GM12875 (cell line): ENCODE results near the gene SF3B2.

Source experiments
- H3K4me3 ChIP-seq: one replicate; pipeline ENCODE4 v1.5.1; 2011; ENCODE audit warnings: low read depth, low read length, control low read depth
- TF ChIP-seq, protein P1 (sequence below): IDR thresholded peaks from 2 replicates; pipeline ENCODE4 v1.5.1; 2011; ENCODE audit warnings: low read depth, mild to moderate bottlenecking, control low read depth, inconsistent platforms, low read length, moderate library complexity, borderline replicate concordance; ENCODE audit not compliant: insufficient read depth

Gene SF3B2

DNA sequence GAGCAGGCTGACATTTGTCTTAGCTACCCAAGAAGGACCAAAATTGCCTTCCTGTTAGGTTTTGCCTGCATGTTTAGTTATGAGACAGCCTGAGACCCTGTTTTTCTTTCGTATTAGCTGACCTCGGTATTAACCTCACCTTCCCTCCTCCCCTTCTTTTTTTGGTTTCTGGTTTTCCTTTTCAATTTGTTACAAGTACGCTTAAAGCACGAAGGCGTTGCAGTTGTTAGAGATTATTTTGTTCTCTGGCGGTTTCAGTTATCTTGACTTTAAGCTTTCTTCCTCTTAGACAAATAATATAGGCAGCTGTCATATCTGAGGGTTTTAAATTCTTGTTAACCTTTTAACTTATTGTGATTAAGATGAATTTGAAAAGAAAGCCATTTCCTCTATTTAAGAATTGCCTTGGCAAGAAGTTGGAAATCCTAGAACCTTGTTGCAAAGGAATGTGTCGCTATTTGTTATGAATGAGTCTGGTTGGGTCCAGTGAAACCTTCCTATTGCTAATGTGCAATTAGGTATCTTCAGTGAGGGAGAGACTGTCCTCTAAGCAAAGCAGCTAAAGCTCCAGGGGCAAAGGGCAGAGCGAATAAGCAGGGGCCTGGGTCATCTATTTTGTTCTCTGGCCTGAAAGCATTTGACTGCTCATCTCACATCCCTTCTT lies 63.6 kb downstream of the SF3B2 start:
- TF ChIP-seq, protein P1, sequence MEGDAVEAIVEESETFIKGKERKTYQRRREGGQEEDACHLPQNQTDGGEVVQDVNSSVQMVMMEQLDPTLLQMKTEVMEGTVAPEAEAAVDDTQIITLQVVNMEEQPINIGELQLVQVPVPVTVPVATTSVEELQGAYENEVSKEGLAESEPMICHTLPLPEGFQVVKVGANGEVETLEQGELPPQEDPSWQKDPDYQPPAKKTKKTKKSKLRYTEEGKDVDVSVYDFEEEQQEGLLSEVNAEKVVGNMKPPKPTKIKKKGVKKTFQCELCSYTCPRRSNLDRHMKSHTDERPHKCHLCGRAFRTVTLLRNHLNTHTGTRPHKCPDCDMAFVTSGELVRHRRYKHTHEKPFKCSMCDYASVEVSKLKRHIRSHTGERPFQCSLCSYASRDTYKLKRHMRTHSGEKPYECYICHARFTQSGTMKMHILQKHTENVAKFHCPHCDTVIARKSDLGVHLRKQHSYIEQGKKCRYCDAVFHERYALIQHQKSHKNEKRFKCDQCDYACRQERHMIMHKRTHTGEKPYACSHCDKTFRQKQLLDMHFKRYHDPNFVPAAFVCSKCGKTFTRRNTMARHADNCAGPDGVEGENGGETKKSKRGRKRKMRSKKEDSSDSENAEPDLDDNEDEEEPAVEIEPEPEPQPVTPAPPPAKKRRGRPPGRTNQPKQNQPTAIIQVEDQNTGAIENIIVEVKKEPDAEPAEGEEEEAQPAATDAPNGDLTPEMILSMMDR: no peak
- no peak overlapping the region for H3K4me3 ChIP-seq

DNA sequence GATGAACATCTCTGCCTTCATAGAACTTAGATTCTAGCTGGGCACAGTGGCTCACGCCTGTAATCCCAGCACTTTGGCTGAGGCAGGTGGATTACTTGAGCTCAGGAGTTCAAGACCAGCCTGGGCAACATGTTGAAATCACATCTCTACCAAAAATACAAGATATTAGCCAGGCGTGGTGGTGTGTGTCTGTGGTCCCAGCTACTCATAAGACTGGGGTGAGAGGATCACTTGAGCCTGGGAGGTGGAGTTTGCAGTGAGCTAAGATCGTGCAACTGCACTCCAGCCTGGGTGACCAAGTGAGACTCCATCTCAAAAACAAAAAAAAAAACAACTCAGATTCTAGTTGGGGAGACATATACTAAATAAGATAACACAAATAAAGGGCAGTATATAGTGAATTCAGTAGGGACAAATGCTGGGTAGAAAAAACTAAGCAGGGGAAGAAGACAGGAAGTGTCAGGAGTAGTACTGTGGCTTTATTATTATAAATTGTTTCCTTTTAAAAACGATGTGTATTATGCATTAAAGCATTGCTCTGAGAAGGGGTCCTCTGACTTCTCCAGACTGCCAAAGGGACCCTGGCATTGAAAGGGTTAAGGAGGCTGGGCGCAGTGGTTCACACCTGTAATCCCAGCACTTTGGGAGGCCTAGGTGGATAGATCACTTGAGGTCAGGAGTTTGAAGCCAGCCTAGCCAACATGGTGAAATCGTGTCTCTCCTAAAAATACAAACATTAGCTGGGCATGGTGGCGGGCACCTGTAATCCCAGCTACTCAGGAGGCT lies 64.6 kb downstream of the SF3B2 start:
- TF ChIP-seq, protein P1: no peak
- no peak overlapping the region for H3K4me3 ChIP-seq

DNA sequence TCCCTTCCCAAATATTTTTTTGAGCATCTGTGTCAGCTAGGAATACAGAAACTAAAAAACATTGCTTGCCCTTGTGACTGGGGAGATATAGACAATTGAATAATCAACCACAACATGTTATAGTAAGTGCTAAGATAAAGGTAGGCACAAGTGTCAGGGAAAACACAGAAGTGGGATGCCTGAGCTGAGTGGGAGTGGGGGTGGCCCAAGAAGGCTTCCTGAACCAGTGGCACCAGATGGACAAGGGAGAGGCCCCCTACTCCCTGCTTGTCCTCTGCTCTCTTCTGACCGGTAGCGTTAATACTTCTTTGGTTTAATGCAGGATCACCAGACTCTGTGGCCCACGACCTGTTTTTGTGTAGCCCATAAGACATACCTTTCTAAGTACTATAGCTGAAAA lies 66.7 kb downstream of the SF3B2 start:
- TF ChIP-seq, protein P1: no peak

More for the DNA sequence above, 66.7 kb downstream of the SF3B2 start:
- no peak overlapping the region for H3K4me3 ChIP-seq
